K562 (cell line): ENCODE data around the gene PLRG1. TPM values are rescaled to one million over a fixed set of nuclear protein-coding genes. Genes with fewer than 3 reads are reported as not detected.

Experiments used
- FOXK1 ChIP-seq: sonication (generic); formaldehyde crosslinking; IDR thresholded peaks from 2 replicates; pipeline ENCODE4 v1.8.0; 2022; ENCODE audit warnings: missing genetic modification reagents, mild to moderate bottlenecking, borderline replicate concordance
- KAT2B ChIP-seq: IDR thresholded peaks from one replicate; pipeline ENCODE4 v1.6.1; 2012; ENCODE audit warnings: low read depth, mild to moderate bottlenecking, control low read depth, inconsistent platforms, low read length, moderate library complexity
- KDM1A ChIP-seq, 2 experiments: fragments of 450-650 bp; IDR thresholded peaks; 2 replicates each; pipeline ENCODE4 v1.6.1; 2016; ENCODE audit warnings: mild to moderate bottlenecking in 2 of 2
- NFATC3 ChIP-seq: fragments of 450-650 bp; IDR thresholded peaks from 2 replicates; pipeline ENCODE4 v1.6.1; 2017; ENCODE audit warnings: mild to moderate bottlenecking
- SOX6 ChIP-seq: fragments of 450-650 bp; IDR thresholded peaks from 2 replicates; pipeline ENCODE4 v1.6.1; 2014; ENCODE audit warnings: mild to moderate bottlenecking
- SRF ChIP-seq, 2 experiments: fragments of 250-450, 450-650 bp in 1 of 2; sonication (Bioruptor Pico) in 1 of 2; sonication (generic) in 1 of 2; formaldehyde crosslinking; IDR thresholded peaks; 2 replicates each; pipeline versions ENCODE4 v1.5.0 to v1.5.1; 2020 to 2022; ENCODE audit warnings: mild to moderate bottlenecking in 1 of 2, missing genetic modification reagents in 1 of 2
- ZNF143 ChIP-seq: sonication (generic); formaldehyde crosslinking; IDR thresholded peaks from 2 replicates; pipeline ENCODE4 v1.9.0; 2022; ENCODE audit warnings: mild to moderate bottlenecking, missing genetic modification reagents
- ZNF583 ChIP-seq: fragments of 250-450 bp; sonication (Bioruptor Pico); IDR thresholded peaks from 2 replicates; pipeline ENCODE4 v1.4.0; 2020
- ZNF644 ChIP-seq: fragments of 200-800 bp; sonication (Bioruptor generic); IDR thresholded peaks from 2 replicates; pipeline ENCODE4 v1.6.1; 2016; ENCODE audit warnings: low read depth, missing genetic modification characterization, missing compliant biosample characterization
- ZNF695 ChIP-seq: fragments of 450-650 bp; formaldehyde crosslinking; IDR thresholded peaks from 2 replicates; pipeline ENCODE4 v1.4.0; 2020; ENCODE audit warnings: mild to moderate bottlenecking, moderate library complexity
- polyA plus RNA-seq, 8 experiments: library from polyadenylated mRNA; depleted of rRNA in 4 of 8; stranded (reverse) in 5 of 8; unstranded in 3 of 8; fragments of >200 nt; fragmentation: Nextera tagmentation in 2 of 8; fragmentation: Illumina TruSeq in 1 of 8; extraction: Ambion mirVana in 2 of 8; extraction: Trizol in 1 of 8; gene quantifications; 2 replicates each; pipeline versions ENCODE4 v1.2.1 to v1.2.3, GENCODE V29; 2011 to 2014; ENCODE audit warnings: inconsistent platforms in 1 of 8, missing spikeins in 1 of 8
- total RNA-seq, 7 experiments: library from RNA; depleted of rRNA in 6 of 7; stranded (reverse); fragments of >200 nt in 6 of 7; fragmentation: Illumina TruSeq in 2 of 7; extraction: Trizol in 2 of 7; gene quantifications; 2 replicates each; pipeline versions ENCODE4 v1.2.1 to v1.2.3, GENCODE V29; 2011 to 2021; ENCODE audit warnings: low replicate concordance in 1 of 7
- TF ChIP-seq, protein P1 (sequence below): fragments of 250-450 bp; sonication (Bioruptor Pico); IDR thresholded peaks from 2 replicates; pipeline ENCODE4 v1.4.0; 2020; ENCODE audit warnings: mild to moderate bottlenecking
- TF ChIP-seq, protein P2 (sequence below): fragments of 250-450 bp; sonication (Bioruptor Pico); IDR thresholded peaks from 2 replicates; pipeline ENCODE4 v1.8.0; 2022; ENCODE audit warnings: inconsistent platforms
- TF ChIP-seq, protein P3 (sequence below), 3 experiments: fragments of 200-800 bp in 1 of 3; fragments of 250-450 bp in 1 of 3; fragments of 450-650 bp in 1 of 3; sonication (Bioruptor Pico) in 1 of 3; sonication (Bioruptor generic) in 1 of 3; formaldehyde crosslinking in 1 of 3; IDR thresholded peaks; 2 replicates each; pipeline versions ENCODE4 v1.6.1 to v1.8.0; 2016 to 2022; ENCODE audit warnings: mild to moderate bottlenecking in 2 of 3, missing genetic modification characterization in 2 of 3, missing compliant biosample characterization in 1 of 3, moderate library complexity in 1 of 3
- TF ChIP-seq, protein P4 (sequence below): fragments of 450-650 bp; IDR thresholded peaks from 2 replicates; pipeline ENCODE4 v1.6.1; 2018; ENCODE audit warnings: mild to moderate bottlenecking, low read depth; ENCODE audit not compliant: partially characterized antibody
- TF ChIP-seq, protein P5 (sequence below): fragments of 450-650 bp; IDR thresholded peaks from 2 replicates; pipeline ENCODE4 v1.6.1; 2016; ENCODE audit warnings: low read depth, mild to moderate bottlenecking, moderate library complexity
- TF ChIP-seq, protein P6 (sequence below): sonication (generic); formaldehyde crosslinking; IDR thresholded peaks from 2 replicates; pipeline ENCODE4 v1.8.0; 2022; ENCODE audit warnings: missing genetic modification reagents, mild to moderate bottlenecking, borderline replicate concordance

The PLRG1 gene
- total and polyA plus RNA-seq, 9 of the 15 experiments (the other 6 are each of a cell fraction or from before 2014, with no cell fraction given): 48.0 to 248 (median 120) TPM

DNA sequence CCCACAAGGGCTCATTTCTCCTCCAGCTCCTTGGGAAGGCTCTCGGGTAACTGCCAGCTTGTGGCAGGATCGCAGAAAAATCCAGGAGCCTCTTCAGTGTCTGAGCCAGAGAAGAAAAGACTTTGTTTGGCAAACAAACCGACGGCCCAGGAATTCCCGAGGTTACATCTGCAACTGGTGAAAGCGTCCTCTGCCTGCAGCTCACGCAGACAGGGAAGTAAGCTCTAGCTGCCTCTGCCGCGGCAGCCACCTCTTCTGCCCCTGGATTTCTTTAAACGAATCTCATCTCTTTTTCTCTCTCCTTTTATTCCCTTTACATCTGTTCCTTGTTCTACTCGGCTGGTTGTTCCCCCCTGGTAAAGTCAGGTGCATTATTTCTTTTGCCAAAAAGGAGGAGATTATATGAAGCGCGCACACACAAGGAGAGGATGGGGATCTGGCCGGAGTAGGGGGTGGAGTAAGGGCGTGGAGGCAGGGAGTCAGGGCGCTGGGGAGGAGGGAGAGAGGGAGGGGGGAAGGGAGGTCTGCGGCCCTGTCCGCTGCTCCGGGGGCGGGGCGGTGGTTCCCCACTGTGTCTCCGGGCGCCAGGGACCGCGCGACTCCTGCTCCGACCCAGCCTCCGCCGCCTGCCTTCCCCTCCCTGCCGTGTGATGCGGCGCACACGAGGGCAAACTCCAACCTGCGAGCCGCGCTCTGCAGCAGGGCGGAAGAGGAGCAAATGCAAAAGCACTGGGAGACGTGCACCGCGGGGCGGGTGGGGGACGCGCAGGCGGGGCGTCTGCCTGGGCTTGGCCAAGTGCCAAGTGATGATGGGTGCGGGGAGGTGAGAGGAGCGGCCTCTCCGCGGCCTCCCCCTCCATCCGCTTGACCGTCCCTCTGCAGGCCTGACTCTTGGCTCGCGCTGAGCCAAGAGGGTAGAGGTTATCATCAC is 58.6 kb downstream of the PLRG1 start, which contains the start of gene DCHS2 (continued):
- TF ChIP-seq, protein P1, sequence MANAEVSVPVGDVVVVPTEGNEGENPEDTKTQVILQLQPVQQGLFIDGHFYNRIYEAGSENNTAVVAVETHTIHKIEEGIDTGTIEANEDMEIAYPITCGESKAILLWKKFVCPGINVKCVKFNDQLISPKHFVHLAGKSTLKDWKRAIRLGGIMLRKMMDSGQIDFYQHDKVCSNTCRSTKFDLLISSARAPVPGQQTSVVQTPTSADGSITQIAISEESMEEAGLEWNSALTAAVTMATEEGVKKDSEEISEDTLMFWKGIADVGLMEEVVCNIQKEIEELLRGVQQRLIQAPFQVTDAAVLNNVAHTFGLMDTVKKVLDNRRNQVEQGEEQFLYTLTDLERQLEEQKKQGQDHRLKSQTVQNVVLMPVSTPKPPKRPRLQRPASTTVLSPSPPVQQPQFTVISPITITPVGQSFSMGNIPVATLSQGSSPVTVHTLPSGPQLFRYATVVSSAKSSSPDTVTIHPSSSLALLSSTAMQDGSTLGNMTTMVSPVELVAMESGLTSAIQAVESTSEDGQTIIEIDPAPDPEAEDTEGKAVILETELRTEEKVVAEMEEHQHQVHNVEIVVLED (CRISPR knock-in tag): no peak
- no peak for TF ChIP-seq NFATC3
- TF ChIP-seq ZNF644: no peak
- TF ChIP-seq ZNF695 (CRISPR knock-in tag): no peak
- TF ChIP-seq ZNF583: no peak
- no peak for TF ChIP-seq FOXK1 (CRISPR knock-in tag)
- TF ChIP-seq SOX6: no peak
- no peak for TF ChIP-seq ZNF143
- no peak for TF ChIP-seq KAT2B
- peak in 1 of 2 experiments; percentile 37; a peak in 1 of 4 replicates for TF ChIP-seq KDM1A (IDR thresholded peaks at IDR 0.05)
- TF ChIP-seq, protein P2, sequence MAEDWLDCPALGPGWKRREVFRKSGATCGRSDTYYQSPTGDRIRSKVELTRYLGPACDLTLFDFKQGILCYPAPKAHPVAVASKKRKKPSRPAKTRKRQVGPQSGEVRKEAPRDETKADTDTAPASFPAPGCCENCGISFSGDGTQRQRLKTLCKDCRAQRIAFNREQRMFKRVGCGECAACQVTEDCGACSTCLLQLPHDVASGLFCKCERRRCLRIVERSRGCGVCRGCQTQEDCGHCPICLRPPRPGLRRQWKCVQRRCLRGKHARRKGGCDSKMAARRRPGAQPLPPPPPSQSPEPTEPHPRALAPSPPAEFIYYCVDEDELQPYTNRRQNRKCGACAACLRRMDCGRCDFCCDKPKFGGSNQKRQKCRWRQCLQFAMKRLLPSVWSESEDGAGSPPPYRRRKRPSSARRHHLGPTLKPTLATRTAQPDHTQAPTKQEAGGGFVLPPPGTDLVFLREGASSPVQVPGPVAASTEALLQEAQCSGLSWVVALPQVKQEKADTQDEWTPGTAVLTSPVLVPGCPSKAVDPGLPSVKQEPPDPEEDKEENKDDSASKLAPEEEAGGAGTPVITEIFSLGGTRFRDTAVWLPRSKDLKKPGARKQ (CRISPR knock-in tag): 0 out of 2 replicates have a peak, but pooled peaks have one; percentile 9
- TF ChIP-seq, protein P3, sequence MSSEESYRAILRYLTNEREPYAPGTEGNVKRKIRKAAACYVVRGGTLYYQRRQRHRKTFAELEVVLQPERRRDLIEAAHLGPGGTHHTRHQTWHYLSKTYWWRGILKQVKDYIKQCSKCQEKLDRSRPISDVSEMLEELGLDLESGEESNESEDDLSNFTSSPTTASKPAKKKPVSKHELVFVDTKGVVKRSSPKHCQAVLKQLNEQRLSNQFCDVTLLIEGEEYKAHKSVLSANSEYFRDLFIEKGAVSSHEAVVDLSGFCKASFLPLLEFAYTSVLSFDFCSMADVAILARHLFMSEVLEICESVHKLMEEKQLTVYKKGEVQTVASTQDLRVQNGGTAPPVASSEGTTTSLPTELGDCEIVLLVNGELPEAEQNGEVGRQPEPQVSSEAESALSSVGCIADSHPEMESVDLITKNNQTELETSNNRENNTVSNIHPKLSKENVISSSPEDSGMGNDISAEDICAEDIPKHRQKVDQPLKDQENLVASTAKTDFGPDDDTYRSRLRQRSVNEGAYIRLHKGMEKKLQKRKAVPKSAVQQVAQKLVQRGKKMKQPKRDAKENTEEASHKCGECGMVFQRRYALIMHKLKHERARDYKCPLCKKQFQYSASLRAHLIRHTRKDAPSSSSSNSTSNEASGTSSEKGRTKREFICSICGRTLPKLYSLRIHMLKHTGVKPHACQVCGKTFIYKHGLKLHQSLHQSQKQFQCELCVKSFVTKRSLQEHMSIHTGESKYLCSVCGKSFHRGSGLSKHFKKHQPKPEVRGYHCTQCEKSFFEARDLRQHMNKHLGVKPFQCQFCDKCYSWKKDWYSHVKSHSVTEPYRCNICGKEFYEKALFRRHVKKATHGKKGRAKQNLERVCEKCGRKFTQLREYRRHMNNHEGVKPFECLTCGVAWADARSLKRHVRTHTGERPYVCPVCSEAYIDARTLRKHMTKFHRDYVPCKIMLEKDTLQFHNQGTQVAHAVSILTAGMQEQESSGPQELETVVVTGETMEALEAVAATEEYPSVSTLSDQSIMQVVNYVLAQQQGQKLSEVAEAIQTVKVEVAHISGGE (CRISPR knock-in tag; IDR thresholded peaks at IDR 0.05): no peak
- TF ChIP-seq, protein P4, sequence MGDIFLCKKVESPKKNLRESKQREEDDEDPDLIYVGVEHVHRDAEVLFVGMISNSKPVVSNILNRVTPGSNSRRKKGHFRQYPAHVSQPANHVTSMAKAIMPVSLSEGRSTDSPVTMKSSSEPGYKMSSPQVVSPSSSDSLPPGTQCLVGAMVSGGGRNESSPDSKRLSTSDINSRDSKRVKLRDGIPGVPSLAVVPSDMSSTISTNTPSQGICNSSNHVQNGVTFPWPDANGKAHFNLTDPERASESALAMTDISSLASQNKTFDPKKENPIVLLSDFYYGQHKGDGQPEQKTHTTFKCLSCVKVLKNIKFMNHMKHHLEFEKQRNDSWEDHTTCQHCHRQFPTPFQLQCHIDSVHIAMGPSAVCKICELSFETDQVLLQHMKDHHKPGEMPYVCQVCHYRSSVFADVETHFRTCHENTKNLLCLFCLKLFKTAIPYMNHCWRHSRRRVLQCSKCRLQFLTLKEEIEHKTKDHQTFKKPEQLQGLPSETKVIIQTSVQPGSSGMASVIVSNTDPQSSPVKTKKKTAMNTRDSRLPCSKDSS: no peak
- TF ChIP-seq, protein P5, sequence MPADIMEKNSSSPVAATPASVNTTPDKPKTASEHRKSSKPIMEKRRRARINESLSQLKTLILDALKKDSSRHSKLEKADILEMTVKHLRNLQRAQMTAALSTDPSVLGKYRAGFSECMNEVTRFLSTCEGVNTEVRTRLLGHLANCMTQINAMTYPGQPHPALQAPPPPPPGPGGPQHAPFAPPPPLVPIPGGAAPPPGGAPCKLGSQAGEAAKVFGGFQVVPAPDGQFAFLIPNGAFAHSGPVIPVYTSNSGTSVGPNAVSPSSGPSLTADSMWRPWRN: no peak
- TF ChIP-seq, protein P6, sequence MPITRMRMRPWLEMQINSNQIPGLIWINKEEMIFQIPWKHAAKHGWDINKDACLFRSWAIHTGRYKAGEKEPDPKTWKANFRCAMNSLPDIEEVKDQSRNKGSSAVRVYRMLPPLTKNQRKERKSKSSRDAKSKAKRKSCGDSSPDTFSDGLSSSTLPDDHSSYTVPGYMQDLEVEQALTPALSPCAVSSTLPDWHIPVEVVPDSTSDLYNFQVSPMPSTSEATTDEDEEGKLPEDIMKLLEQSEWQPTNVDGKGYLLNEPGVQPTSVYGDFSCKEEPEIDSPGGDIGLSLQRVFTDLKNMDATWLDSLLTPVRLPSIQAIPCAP: no peak
- peak in 1 of 2 experiments; percentile 30; a peak in 1 of 4 replicates for TF ChIP-seq SRF (CRISPR knock-in tag; IDR thresholded peaks at IDR 0.05)
